ENCODE data around the gene SEPTIN7.
A peak's percentile ranks its signal among the peaks of the same experiment; 100 is the strongest.

SEPTIN7 gene

GRCh38 chr7:35792472-35792871 lies 8.4 kb upstream of the SEPTIN7 start:
- no peak for DNase-seq

GRCh38 chr7:35792873-35793489 lies 7.9 kb upstream of the SEPTIN7 start:
- DNase-seq: peak in 1 of 2 donors; percentile 54

- DNase-seq: peak in 1 of 2 donors; percentile 35
These were observed 3.5 kb upstream of the SEPTIN7 start for GRCh38 chr7:35797311-35797710.

GRCh38 chr7:35799846-35800717 lies 775 bp upstream of the SEPTIN7 start:
- no peak for DNase-seq

GRCh38 chr7:35801392-35802101 lies 690 bp downstream of the SEPTIN7 start:
- peak; percentile 63 to 78 for DNase-seq

- DNase-seq: no peak
These were observed 1.2 kb downstream of the SEPTIN7 start for GRCh38 chr7:35802102-35802466.

- DNase-seq: no peak
These were observed 1.8 kb downstream of the SEPTIN7 start for GRCh38 chr7:35802649-35803048.

- no peak for DNase-seq
These were observed 3.5 kb downstream of the SEPTIN7 start for GRCh38 chr7:35804231-35804970.

- DNase-seq: no peak
These were observed 5.0 kb downstream of the SEPTIN7 start for GRCh38 chr7:35805876-35806275.

GRCh38 chr7:35816514-35816913 lies 15.7 kb downstream of the SEPTIN7 start:
- DNase-seq: no peak

- no peak for DNase-seq
These were observed 16.3 kb downstream of the SEPTIN7 start for GRCh38 chr7:35817181-35817580.

- no peak for DNase-seq
These were observed 17.1 kb downstream of the SEPTIN7 start for GRCh38 chr7:35817930-35818329.

- no peak for DNase-seq
These were observed 17.7 kb downstream of the SEPTIN7 start for GRCh38 chr7:35818513-35818912.

- DNase-seq: no peak
These were observed 18.5 kb downstream of the SEPTIN7 start for GRCh38 chr7:35819310-35819709.

- no peak for DNase-seq
These were observed 19.3 kb downstream of the SEPTIN7 start for GRCh38 chr7:35819954-35820703.

- DNase-seq: no peak
These were observed 20.0 kb downstream of the SEPTIN7 start for GRCh38 chr7:35820858-35821257.

GRCh38 chr7:35823440-35823839 lies 22.6 kb downstream of the SEPTIN7 start:
- DNase-seq: no peak

GRCh38 chr7:35825974-35826373 lies 25.1 kb downstream of the SEPTIN7 start:
- DNase-seq: no peak

GRCh38 chr7:35826751-35827150 lies 25.9 kb downstream of the SEPTIN7 start:
- no peak for DNase-seq

- no peak for DNase-seq
These were observed 28.0 kb downstream of the SEPTIN7 start for GRCh38 chr7:35828817-35829216.

GRCh38 chr7:35831208-35831607 lies 30.4 kb downstream of the SEPTIN7 start:
- DNase-seq: no peak
